ENCODE results near the gene MYO16.

MYO16 gene

GRCh38 chr13:108926862-108927261, 297.5 kb downstream of the MYO16 start:
- no peak for DNase-seq (ENCODE audit: extremely low read depth in 1 of 2, low read depth in 1 of 2)

- DNase-seq (ENCODE audit: extremely low read depth in 1 of 2, low read depth in 1 of 2) = no peak
Observed at GRCh38 chr13:108927615-108928014, 298.2 kb downstream of the MYO16 start.

- DNase-seq (ENCODE audit: extremely low read depth in 1 of 2, low read depth in 1 of 2) = no peak
Observed at GRCh38 chr13:108929532-108930206, 300.3 kb downstream of the MYO16 start.

- no peak for DNase-seq (ENCODE audit: extremely low read depth in 1 of 2, low read depth in 1 of 2)
Observed at GRCh38 chr13:108932196-108932595, 302.8 kb downstream of the MYO16 start.

GRCh38 chr13:108933061-108933460, 303.6 kb downstream of the MYO16 start:
- no peak for DNase-seq (ENCODE audit: extremely low read depth in 1 of 2, low read depth in 1 of 2)

GRCh38 chr13:108938155-108938554, 308.7 kb downstream of the MYO16 start:
- DNase-seq (ENCODE audit: extremely low read depth in 1 of 2, low read depth in 1 of 2) = no peak

- DNase-seq (ENCODE audit: extremely low read depth in 1 of 2, low read depth in 1 of 2) = no peak
Observed at GRCh38 chr13:108940121-108940520, 310.7 kb downstream of the MYO16 start.

- DNase-seq (ENCODE audit: extremely low read depth in 1 of 2, low read depth in 1 of 2) = no peak
Observed at GRCh38 chr13:108943842-108944241, 314.4 kb downstream of the MYO16 start.

- no peak for DNase-seq (ENCODE audit: extremely low read depth in 1 of 2, low read depth in 1 of 2)
Observed at GRCh38 chr13:108944760-108945159, 315.3 kb downstream of the MYO16 start.

- no peak for DNase-seq (ENCODE audit: extremely low read depth in 1 of 2, low read depth in 1 of 2)
Observed at GRCh38 chr13:108947551-108948030, 318.2 kb downstream of the MYO16 start.

GRCh38 chr13:108948251-108948671, 318.9 kb downstream of the MYO16 start:
- DNase-seq (ENCODE audit: extremely low read depth in 1 of 2, low read depth in 1 of 2) = no peak

GRCh38 chr13:108950333-108951010, 321.1 kb downstream of the MYO16 start:
- no peak for DNase-seq (ENCODE audit: extremely low read depth in 1 of 2, low read depth in 1 of 2)

- DNase-seq (ENCODE audit: extremely low read depth in 1 of 2, low read depth in 1 of 2) = no peak
Observed at GRCh38 chr13:108955741-108956140, 326.3 kb downstream of the MYO16 start.

- DNase-seq (ENCODE audit: extremely low read depth in 1 of 2, low read depth in 1 of 2) = no peak
Observed at GRCh38 chr13:108957369-108958012, 328.1 kb downstream of the MYO16 start.

GRCh38 chr13:108958013-108958376, 328.6 kb downstream of the MYO16 start:
- no peak for DNase-seq (ENCODE audit: extremely low read depth in 1 of 2, low read depth in 1 of 2)

- DNase-seq (ENCODE audit: extremely low read depth in 1 of 2, low read depth in 1 of 2) = no peak
Observed at GRCh38 chr13:108959234-108959633, 329.8 kb downstream of the MYO16 start.

- DNase-seq (ENCODE audit: extremely low read depth in 1 of 2, low read depth in 1 of 2) = no peak
Observed at GRCh38 chr13:108960006-108960405, 330.6 kb downstream of the MYO16 start.

GRCh38 chr13:108961542-108962125, 332.2 kb downstream of the MYO16 start:
- no peak for DNase-seq (ENCODE audit: extremely low read depth in 1 of 2, low read depth in 1 of 2)

GRCh38 chr13:108962654-108963053, 333.2 kb downstream of the MYO16 start:
- no peak for DNase-seq (ENCODE audit: extremely low read depth in 1 of 2, low read depth in 1 of 2)

- no peak for DNase-seq (ENCODE audit: extremely low read depth in 1 of 2, low read depth in 1 of 2)
Observed at GRCh38 chr13:108963276-108963810, 333.9 kb downstream of the MYO16 start.

- DNase-seq (ENCODE audit: extremely low read depth in 1 of 2, low read depth in 1 of 2) = no peak
Observed at GRCh38 chr13:108963846-108964600, 334.6 kb downstream of the MYO16 start.

All from stimulated activated CD8-positive, alpha-beta memory T cell treated with anti-CD3 and anti-CD28 coated beads, Interleukin-7, amount 100 ng/mL, for 48 hours (primary cell).